Amniotic stem cell (primary cell): ENCODE measurements around the gene KCNK15.

Experiments used
- DNase-seq: peaks from one replicate; lab custom pipeline; 2025; lab: John Stamatoyannopoulos, UW

The KCNK15 gene

GRCh38 chr20:44736170-44737021 lies 9.3 kb upstream of the KCNK15 start:
- no peak for DNase-seq

DNA sequence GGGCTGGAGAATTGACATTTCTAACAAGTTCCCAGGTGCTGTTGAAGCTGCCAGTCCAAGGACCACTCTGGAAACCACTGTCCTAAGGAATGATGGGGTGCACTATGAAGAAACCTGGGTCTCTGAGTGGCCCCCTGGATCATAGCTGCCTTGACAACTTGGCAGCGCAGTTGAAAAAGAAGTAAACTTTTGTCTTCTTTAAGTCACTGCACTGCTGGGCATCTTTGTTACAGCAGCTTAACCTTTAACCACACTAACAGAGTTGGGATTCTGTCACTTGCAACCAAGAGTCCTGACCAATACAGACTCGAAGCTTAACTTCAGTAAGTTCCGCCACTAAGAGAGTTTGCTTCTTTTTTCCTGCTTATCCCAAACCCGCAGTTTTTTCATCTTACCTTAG lies 8.5 kb upstream of the KCNK15 start:
- no peak for DNase-seq

DNA sequence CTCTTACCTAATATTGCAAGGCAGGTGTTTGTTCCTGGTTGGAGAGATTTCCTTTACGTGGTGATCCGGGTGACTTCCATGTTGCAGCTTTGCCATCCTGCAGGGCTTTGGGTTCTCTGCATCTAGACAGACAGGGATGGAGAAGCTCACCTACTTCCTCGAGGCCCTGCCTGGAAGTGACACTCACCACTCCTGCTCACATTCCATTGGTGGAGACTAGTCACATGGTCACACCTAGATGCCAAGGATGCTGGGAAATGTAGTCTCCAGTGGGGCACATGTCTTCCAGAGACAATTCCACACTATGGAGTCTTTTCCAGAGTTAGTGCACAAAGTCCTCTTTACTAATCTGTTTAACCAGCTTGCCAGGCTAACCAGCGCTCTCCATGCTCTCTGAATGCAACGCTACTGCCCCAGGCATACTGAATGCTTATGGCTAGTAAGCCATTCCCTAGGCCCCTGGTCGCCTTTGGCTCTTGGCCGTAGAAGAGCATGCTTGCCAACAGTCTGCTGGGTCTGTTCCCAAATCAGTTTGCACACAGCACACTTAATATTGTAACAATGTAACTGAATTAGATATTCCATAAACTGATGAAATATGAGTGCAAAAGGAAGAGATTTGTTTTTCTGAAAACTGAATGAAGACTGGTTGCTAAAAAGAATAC lies 6.7 kb upstream of the KCNK15 start:
- no peak for DNase-seq

GRCh38 chr20:44739942-44740341 lies 5.7 kb upstream of the KCNK15 start:
- DNase-seq: no peak

- DNase-seq: no peak
Observed at GRCh38 chr20:44742304-44743079, 3.2 kb upstream of the KCNK15 start.

GRCh38 chr20:44743080-44743701 lies 2.5 kb upstream of the KCNK15 start:
- no peak for DNase-seq

- DNase-seq: no peak
Observed at GRCh38 chr20:44743916-44744655, 1.6 kb upstream of the KCNK15 start.

- DNase-seq: no peak
Observed at GRCh38 chr20:44745122-44745597, 505 bp upstream of the KCNK15 start.

DNA sequence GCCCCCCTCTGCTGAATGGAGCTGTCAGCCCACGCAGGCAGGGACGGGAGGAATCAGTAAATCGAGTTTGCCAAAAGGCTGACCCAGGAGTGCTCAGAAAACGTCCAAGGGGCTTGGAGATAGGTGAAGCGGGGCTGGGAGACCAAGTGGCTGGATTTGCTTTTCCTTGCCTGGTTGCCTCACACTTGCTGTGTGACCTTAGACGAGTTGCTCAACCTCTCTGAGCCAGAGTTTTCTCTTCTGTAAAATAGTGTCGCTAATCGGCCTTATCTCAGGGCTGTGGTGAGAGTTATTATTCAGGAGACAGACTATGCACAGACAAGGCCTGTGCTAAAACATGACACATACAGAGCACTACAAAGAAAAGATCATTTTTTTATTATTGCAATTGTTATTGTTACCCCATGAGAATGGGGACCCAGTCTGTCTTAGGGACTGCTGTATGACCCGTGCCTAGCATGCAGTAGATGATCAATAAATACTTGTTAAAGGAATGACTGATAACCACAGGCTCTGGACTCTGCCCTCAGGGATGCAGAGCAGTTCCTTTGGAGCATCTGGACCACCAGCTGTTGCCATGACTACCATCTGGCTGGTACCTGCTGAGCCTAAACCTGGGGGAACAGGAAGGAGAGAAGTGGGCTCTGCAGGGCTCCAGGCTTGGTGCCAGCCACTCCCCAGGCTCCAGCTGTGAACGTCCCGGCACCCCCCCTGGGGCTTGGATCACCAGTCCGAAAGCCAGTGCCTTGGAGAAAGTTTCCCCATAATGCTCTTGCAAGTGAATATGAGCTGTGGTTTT lies 901 bp downstream of the KCNK15 start:
- DNase-seq: no peak

GRCh38 chr20:44747166-44748004 lies 1.7 kb downstream of the KCNK15 start:
- DNase-seq: peak; percentile 55

GRCh38 chr20:44748005-44748370 lies 2.3 kb downstream of the KCNK15 start:
- no peak for DNase-seq

GRCh38 chr20:44750081-44750805 lies 4.6 kb downstream of the KCNK15 start:
- no peak for DNase-seq

DNA sequence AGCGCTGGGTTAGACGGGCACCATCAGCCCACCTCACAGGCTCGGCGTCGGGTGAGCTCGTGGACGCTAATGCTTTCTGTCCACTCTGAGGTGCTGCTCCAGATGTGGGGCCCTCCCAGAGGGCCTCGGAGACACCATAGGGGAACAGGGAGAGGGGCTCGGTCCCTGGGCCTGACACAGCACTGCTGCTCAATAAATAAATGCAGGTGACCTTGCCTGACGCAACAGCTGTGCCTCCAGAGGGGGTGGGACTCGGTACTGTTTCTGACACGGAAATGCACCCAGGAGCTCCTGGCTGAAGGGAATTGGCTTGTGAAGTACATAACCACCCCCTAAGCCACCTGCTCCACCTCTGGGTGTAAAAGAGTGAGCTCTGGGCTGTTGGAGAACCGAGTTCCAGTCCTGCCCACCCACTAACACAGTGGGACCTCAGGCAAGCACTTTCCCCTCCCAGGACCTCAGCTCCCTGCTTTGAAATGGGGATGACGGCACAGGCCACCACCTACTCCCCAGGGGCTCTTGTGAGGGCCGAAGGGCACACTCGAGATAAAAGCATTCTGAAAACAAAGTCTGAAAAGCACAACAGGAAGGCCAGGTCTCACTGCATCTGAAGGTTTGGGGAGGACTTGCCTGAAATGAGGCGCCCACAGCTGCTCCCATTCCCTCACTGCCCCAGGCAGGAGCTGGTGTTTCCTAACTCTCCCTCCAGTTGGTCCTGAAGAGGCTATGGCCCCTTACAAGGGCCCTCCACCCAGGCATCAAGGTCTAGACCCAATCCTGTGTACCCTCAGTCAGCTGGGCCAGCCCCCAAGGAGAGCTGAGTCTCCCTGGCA lies 6.7 kb downstream of the KCNK15 start:
- DNase-seq: no peak

- DNase-seq: no peak
Observed at GRCh38 chr20:44754554-44754953, 8.9 kb downstream of the KCNK15 start.

DNA sequence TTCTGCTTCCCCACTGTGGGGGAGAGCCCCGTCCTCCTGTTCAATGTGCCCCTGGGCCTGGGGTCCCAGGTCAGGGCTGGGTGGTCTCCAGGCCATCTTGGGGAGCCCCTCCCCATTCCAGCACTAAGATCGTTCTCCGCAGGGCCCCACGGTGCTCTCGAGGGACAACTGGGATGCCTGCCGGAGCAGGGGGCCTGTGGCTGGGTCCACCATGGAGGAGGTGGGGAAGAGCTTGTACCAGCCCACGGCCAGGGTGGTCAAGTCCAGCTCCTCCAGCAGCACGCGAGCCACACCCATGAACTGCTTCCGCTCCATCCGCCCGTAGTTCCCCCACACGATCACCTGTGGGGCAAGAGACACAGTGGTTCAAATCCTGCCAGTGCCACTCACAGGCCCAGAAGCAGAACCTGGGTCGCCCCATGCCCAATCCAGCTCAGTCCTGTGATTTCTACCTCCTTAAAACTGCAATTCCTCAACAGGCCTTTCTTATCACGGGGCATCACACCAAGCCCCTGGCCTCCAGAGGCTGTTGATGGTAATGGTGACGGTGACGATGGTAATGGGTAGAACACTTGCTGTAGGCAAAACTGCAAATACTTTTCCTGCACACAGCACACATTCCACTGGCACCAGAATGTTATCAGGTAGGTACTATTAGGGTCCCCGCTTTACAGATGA lies 10.5 kb downstream of the KCNK15 start:
- no peak for DNase-seq

- no peak for DNase-seq
Observed at GRCh38 chr20:44756956-44757355, 11.3 kb downstream of the KCNK15 start.

DNA sequence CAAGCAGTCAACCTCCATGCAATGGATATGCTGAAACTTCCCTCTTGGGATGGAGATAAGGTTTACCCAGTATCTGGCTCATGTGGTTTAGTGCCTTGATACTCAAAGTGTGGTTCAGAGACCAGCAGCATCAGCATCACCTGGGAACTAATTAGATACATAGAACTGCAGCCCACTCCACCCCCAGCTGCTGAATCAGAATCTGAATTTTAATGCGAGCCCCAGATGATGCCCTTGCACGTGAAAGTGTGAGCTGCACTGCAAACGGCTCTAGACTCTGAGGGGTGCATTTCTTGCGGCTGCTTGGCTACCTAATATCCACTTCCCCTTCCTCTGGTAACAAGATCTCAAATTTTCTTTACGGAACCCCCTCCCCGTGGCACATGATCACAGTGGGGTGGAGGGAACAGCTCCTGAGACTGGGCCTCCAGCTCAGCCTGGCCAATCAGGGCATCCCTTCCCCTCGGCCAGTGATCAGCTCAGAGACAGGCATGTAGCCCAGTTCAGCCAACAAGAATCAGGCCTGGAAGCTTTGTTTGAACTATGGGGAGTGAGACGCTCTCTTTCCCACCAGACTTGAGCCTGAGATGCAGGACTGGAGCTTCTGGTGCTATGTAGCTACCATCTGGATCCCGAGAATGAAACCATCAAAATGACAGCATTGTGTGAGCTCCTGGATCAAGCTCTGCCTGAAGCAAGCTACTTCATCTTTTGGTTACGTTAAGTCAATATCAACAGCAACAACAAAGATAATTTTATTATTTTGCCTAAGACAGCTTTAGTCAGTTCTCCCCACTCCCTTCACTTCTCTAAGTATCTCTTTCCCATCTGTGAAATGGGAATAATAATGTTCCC lies 12.8 kb downstream of the KCNK15 start:
- DNase-seq: no peak
